ENCODE data around the gene TGFB1.

DNA sequence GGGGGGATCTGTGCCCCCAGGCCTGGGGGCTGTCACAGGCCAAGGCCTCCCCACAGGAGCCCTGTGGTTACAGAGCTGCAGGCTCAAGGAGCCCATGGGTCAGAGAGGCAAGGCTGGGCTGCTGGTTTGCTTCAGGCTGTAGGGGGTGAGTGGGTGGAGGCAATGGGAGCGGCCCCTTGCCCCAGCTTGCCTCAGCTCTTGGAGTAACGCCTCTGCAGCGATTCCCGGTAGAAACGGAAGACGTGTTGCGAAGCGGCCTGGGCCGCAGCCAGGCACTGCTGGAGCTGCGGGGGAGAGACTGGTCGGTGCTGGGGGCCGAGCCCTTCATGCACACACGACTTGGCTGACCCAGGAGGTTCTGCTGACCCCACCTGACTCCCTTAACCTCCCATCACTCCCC, 32.7 kb upstream of the TGFB1 start:
- TF ChIP-seq, protein P1, sequence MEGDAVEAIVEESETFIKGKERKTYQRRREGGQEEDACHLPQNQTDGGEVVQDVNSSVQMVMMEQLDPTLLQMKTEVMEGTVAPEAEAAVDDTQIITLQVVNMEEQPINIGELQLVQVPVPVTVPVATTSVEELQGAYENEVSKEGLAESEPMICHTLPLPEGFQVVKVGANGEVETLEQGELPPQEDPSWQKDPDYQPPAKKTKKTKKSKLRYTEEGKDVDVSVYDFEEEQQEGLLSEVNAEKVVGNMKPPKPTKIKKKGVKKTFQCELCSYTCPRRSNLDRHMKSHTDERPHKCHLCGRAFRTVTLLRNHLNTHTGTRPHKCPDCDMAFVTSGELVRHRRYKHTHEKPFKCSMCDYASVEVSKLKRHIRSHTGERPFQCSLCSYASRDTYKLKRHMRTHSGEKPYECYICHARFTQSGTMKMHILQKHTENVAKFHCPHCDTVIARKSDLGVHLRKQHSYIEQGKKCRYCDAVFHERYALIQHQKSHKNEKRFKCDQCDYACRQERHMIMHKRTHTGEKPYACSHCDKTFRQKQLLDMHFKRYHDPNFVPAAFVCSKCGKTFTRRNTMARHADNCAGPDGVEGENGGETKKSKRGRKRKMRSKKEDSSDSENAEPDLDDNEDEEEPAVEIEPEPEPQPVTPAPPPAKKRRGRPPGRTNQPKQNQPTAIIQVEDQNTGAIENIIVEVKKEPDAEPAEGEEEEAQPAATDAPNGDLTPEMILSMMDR (conservative IDR thresholded peaks at IDR 0.05 in 1 of 2, IDR thresholded peaks at IDR 0.05 in 1 of 2; ENCODE audit: extremely low read depth in 1 of 2, insufficient read depth in 1 of 2, low read depth in 1 of 2, low read length in 2 of 2) = no peak
- TF ChIP-seq EZH2 (IDR thresholded peaks at IDR 0.05; ENCODE audit: borderline replicate concordance, low read length) = no peak
